Measurements from ENCODE around the gene TMEM54.

Gene TMEM54

DNA sequence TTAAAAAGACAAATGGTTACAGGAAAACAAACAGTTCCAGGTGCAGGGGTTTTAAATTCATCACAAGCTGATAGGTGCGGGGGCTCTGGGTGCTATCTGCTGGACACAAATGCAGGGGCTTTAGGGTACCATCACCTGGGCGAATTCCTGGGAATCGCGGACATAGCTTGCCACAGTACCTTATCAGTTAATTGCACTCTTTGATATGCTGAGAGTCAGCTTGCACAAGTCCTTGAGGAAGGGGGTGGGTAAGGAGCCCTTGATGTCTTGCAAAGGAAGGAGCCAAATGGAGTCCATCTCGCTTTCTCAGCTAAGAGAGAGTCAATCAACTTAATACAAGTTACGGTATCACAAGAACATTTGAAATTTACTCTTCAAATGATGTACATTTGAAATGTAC, 25.4 kb upstream of the TMEM54 start:
- TF ChIP-seq, protein P1, sequence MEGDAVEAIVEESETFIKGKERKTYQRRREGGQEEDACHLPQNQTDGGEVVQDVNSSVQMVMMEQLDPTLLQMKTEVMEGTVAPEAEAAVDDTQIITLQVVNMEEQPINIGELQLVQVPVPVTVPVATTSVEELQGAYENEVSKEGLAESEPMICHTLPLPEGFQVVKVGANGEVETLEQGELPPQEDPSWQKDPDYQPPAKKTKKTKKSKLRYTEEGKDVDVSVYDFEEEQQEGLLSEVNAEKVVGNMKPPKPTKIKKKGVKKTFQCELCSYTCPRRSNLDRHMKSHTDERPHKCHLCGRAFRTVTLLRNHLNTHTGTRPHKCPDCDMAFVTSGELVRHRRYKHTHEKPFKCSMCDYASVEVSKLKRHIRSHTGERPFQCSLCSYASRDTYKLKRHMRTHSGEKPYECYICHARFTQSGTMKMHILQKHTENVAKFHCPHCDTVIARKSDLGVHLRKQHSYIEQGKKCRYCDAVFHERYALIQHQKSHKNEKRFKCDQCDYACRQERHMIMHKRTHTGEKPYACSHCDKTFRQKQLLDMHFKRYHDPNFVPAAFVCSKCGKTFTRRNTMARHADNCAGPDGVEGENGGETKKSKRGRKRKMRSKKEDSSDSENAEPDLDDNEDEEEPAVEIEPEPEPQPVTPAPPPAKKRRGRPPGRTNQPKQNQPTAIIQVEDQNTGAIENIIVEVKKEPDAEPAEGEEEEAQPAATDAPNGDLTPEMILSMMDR (IDR thresholded peaks at IDR 0.05; ENCODE audit: low read depth, low read length, missing control alignments) = no peak
- Histone ChIP-seq H3K36me3 (replicated peaks) (no peaks in the 10 kb centered on the region), H3K4me3 (ENCODE audit: low read depth, low read length) (no peak overlapping the region), H3K27me3 (replicated peaks) (no peaks in the 10 kb centered on the region), H3K27ac (no peak overlapping the region)
- in situ Hi-C loops (cut with HindIII; ENCODE audit: low pct_ligation_motif_present, low sequenced_read_pairs) = no loop called here
- DNase-seq = no peak

DNA sequence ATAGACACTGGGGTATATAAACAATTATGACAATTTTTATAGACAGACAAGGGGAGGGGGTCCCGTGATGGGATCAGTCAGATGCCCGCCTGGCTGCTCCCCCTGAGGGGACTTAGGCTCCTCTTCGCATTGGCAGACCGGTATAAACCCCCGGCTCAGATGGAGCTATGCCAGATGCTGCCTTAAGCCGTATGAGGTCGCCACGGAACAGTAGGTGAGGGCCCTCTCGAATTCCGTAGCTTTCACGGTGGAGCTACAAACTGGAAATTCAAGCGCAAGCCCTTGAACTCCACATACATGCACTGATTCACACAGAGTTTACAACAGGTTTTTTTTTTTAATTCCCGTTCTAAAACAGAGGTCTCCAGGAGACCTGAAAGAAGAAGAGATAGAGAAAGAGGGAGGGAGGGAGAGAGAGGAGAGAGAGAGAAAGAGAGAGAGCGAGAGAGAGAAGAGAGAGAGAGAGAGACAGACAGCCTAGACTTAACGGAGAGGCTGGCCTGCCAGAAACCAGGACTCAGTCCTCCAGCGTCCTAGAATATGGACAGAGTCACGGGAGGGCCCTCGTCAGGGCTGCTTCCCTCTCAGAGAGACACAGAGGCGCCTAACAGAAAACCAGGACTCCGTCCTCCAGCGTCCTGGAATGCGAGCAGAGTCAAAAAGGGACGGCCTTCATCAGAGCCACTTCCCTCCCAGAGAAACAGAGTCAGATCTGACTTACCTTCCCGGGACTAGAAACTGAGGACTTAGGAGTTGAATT, 24.4 kb upstream of the TMEM54 start:
- TF ChIP-seq, protein P1 (IDR thresholded peaks at IDR 0.05; ENCODE audit: low read depth, low read length, missing control alignments) = no peak
- no peak for DNase-seq
- Histone ChIP-seq H3K4me3 (ENCODE audit: low read depth, low read length) (no peak overlapping the region), H3K36me3 (replicated peaks) (no peaks in the 10 kb centered on the region), H3K27ac (no peak overlapping the region), H3K27me3 (replicated peaks) (no peaks in the 10 kb centered on the region)
- in situ Hi-C loops (cut with HindIII; ENCODE audit: low pct_ligation_motif_present, low sequenced_read_pairs) = no loop called here

DNA sequence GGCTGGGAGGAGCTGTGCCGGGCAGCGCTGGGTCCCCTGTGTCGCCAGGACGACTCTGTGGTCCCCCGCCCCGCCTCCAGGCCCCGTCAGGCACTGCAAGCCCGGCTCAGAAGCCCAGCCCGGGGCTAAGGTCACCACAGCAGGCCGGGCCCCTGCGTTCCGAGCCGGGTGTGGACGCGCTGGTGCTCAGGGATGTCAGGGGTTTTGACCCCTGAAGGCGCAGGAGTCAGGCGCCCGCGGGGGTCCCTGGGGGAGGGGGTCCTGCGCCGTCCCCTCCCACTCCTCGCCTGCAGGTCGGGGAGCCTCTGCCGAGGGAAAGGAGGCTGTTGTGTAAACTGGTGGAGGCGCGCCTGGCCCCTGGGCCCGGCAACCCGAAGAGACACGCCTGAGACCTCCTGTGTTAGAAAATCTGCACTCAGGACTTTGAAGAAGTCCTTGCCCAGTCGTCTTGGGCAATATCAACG, 23.7 kb upstream of the TMEM54 start:
- in situ Hi-C loops (cut with HindIII; ENCODE audit: low pct_ligation_motif_present, low sequenced_read_pairs) = no loop called here
- Histone ChIP-seq H3K36me3 (replicated peaks) (no peaks in the 10 kb centered on the region), H3K27ac (no peak overlapping the region), H3K27me3 (replicated peaks) (no peaks in the 10 kb centered on the region), H3K4me3 (ENCODE audit: low read depth, low read length) (no peak overlapping the region)
- no peak for DNase-seq
- TF ChIP-seq, protein P1 (IDR thresholded peaks at IDR 0.05; ENCODE audit: low read depth, low read length, missing control alignments) = no peak

DNA sequence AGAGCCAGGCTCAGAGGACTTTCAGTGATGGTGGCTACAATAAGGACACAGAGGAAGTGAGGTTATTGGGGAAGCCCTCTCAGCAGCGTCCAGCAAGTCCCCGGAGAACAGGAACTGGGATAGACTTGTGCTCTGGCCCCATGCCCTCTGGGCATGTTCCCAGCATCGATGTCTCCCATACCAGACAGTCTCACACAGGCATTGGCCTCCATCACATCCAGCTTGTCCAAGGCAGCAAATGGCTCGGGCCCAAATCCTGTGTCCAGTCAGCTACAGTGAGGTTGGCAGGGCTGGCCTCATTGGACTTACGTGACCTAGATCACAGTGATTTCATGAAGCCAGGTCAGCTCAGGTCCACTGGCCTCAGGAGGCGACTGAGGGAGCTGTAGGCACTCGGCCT, 19.6 kb upstream of the TMEM54 start:
- DNase-seq = no peak
- Histone ChIP-seq H3K4me3 (ENCODE audit: low read depth, low read length) (no peak overlapping the region), H3K27me3 (replicated peaks) (no peaks in the 10 kb centered on the region), H3K36me3 (replicated peaks) (no peaks in the 10 kb centered on the region), H3K27ac (no peak overlapping the region)
- TF ChIP-seq, protein P1 (IDR thresholded peaks at IDR 0.05; ENCODE audit: low read depth, low read length, missing control alignments) = no peak
- in situ Hi-C loops (cut with HindIII; ENCODE audit: low pct_ligation_motif_present, low sequenced_read_pairs) = no loop called here

DNA sequence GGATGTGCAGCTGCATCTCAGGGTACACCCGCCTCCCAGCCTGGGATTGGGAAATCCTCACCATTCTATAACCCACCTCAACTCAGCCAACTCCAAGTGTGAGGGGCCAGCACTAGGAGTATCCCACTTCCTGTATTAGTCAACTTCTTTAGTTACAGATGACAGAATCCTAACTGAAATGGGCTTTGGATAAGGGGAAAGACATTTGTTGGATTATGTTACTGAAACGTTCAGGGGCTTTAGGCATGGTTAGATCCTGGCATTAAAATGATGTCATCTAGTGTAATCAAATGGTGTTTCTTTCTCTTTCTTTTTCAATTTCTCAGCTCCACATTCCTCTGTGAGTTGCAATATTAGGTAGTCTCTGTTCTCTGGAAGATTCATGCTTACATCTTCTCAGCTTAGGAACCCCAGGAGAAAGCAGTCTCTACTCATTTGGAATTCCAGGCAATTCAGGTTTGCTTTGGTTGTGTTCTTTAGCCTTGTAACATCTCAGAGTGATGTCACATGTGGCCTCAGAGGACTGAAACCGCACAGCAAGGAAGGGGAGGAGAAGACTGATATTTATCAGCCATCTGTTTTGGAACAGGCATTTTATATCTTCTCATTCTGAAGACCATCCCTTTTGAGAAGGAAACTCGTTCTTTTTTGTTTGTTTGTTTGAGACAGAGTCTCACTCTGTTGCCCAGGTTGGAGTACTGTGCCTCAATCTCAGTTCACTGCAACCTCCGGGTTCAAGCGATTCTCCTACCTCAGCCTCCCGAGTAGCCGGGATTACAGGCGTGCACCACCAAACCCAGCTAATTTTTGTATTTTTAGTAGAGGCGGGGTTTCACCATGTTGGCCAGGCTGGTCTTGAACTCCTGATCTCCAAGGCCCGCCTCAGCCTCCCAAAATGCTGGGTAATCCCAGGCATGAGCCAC, 18.9 kb upstream of the TMEM54 start:
- no peaks in the 10 kb centered on the region for H3K36me3 ChIP-seq (replicated peaks)
- in situ Hi-C loops (cut with HindIII; ENCODE audit: low pct_ligation_motif_present, low sequenced_read_pairs) = no loop called here
- no peak overlapping the region for H3K27ac ChIP-seq
- H3K4me3 ChIP-seq (ENCODE audit: low read depth, low read length) = no peak overlapping the region
- no peak for DNase-seq
- TF ChIP-seq, protein P1 (IDR thresholded peaks at IDR 0.05; ENCODE audit: low read depth, low read length, missing control alignments) = no peak
- no peaks in the 10 kb centered on the region for H3K27me3 ChIP-seq (replicated peaks)
